SK-N-SH (cell line): ENCODE measurements around the gene ADAMTS9. TPM values are rescaled to one million over a fixed set of nuclear protein-coding genes. Genes with fewer than 3 reads are reported as not detected.

Source experiments
- CTCF ChIA-PET: fragments of 300-600, 350-600 bp; formaldehyde crosslinking; extraction: SDS; loops from one replicate; lab custom pipeline; 2021; lab: Yijun Ruan, JAX
- POLR2A ChIA-PET: fragments of 350-600 bp; sonication (Branson Sonifier 250); formaldehyde crosslinking; extraction: SDS; loops from one replicate; lab custom pipeline; 2020; ENCODE audit warnings: antibody characterized with exemption, inconsistent platforms; lab: Yijun Ruan, JAX
- DNase-seq: peaks from one replicate; pipeline ENCODE4 v3.0.0; 2012
- H2AFZ ChIP-seq: fragments of 200-600 bp; sonication (generic); 2 replicates; pipeline ENCODE4 v1.8.1; 2016; ENCODE audit warnings: antibody characterized with exemption, mild to moderate bottlenecking, low read depth
- H3F3A ChIP-seq: fragments of 200-600 bp; sonication (generic); replicated peaks from 2 replicates; pipeline ENCODE3; 2016; ENCODE audit warnings: antibody characterized with exemption, mild to moderate bottlenecking; ENCODE audit not compliant: insufficient read depth
- H3K27ac ChIP-seq, 2 experiments: fragments of 200-500 bp in 1 of 2; fragments of 200-600 bp in 1 of 2; sonication (Bioruptor generic) in 1 of 2; sonication (generic), shearing (Covaris generic) in 1 of 2; 2 replicates each; pipeline versions ENCODE4 v1.5.1 to v1.6.1; 2014 to 2016; ENCODE audit warnings: low read depth in 2 of 2, inconsistent platforms in 1 of 2, low read length in 1 of 2, mild to moderate bottlenecking in 1 of 2, mixed read lengths in 1 of 2
- H3K27me3 ChIP-seq: fragments of 200-600 bp; sonication (generic), shearing (Covaris generic); 2 replicates; pipeline ENCODE4 v1.6.1; 2016; ENCODE audit warnings: mixed run types; ENCODE audit not compliant: insufficient read depth
- H3K36me3 ChIP-seq, 2 experiments: fragments of 200-500 bp in 1 of 2; fragments of 200-600 bp in 1 of 2; sonication (Bioruptor generic) in 1 of 2; sonication (generic) in 1 of 2; replicated peaks in 1 of 2; 2 replicates each; pipeline versions ENCODE3 to v1.5.1; 2014 to 2016; ENCODE audit warnings: low read length in 1 of 2, mild to moderate bottlenecking in 1 of 2; ENCODE audit not compliant: insufficient read depth in 2 of 2, control insufficient read depth in 1 of 2
- H3K4me1 ChIP-seq, 2 experiments: fragments of 200-500 bp in 1 of 2; fragments of 200-600 bp in 1 of 2; sonication (Bioruptor generic) in 1 of 2; sonication (generic), shearing (Covaris generic) in 1 of 2; 2 replicates each; pipeline versions ENCODE4 v1.5.1 to v1.6.1; 2014 to 2016; ENCODE audit warnings: low read depth in 1 of 2, low read length in 1 of 2, mixed run types in 1 of 2; ENCODE audit not compliant: insufficient read depth in 2 of 2, control insufficient read depth in 1 of 2
- H3K4me2 ChIP-seq: fragments of 200-600 bp; sonication (generic), shearing (Covaris generic); 2 replicates; pipeline ENCODE4 v1.6.1; 2017; ENCODE audit warnings: mixed run types
- H3K4me3 ChIP-seq, 2 experiments: fragments of 200-500 bp in 1 of 2; fragments of 200-600 bp in 1 of 2; sonication (Bioruptor generic) in 1 of 2; sonication (generic), shearing (Covaris generic) in 1 of 2; 2 replicates each; pipeline versions ENCODE4 v1.5.1 to v1.8.1; 2014 to 2016; ENCODE audit warnings: low read depth in 2 of 2, inconsistent platforms in 1 of 2, low read length in 1 of 2, mild to moderate bottlenecking in 1 of 2, mixed read lengths in 1 of 2, moderate library complexity in 1 of 2
- H3K79me2 ChIP-seq: fragments of 200-600 bp; sonication (generic); 2 replicates; pipeline ENCODE4 v1.8.1; 2017; ENCODE audit warnings: mild to moderate bottlenecking; ENCODE audit not compliant: insufficient read depth
- H3K9ac ChIP-seq: fragments of 200-600 bp; sonication (generic); 2 replicates; pipeline ENCODE4 v1.6.1; 2017; ENCODE audit warnings: mixed run types
- H3K9me2 ChIP-seq: fragments of 200-600 bp; sonication (generic); 2 replicates; pipeline ENCODE4 v1.6.1; 2017; ENCODE audit warnings: mixed run types
- H3K9me3 ChIP-seq: fragments of 200-600 bp; sonication (generic); 2 replicates; pipeline ENCODE4 v1.6.1; 2017; ENCODE audit warnings: mixed run types, mild to moderate bottlenecking, moderate library complexity
- H4K20me1 ChIP-seq: fragments of 200-600 bp; sonication (generic); 2 replicates; pipeline ENCODE4 v1.6.1; 2017; ENCODE audit warnings: mild to moderate bottlenecking, mixed run types; ENCODE audit not compliant: insufficient read depth
- CHD2 ChIP-seq: fragments of 150-350 bp; IDR thresholded peaks from 2 replicates; pipeline ENCODE4 v1.6.1; 2018; ENCODE audit warnings: low read length; ENCODE audit not compliant: partially characterized antibody
- ELF1 ChIP-seq: IDR thresholded peaks from 2 replicates; pipeline ENCODE4 v1.4.0; 2012
- FOXM1 ChIP-seq: IDR thresholded peaks from 2 replicates; pipeline ENCODE4 v1.4.0; 2012; ENCODE audit warnings: low read depth, mild to moderate bottlenecking
- GABPA ChIP-seq: IDR thresholded peaks from 2 replicates; pipeline ENCODE4 v1.4.0; 2012; ENCODE audit warnings: low read depth, mild to moderate bottlenecking
- GATA2 ChIP-seq: sonication (generic); formaldehyde crosslinking; IDR thresholded peaks from 2 replicates; pipeline ENCODE4 v1.5.0; 2020; ENCODE audit warnings: mild to moderate bottlenecking, missing genetic modification reagents
- MEF2A ChIP-seq: IDR thresholded peaks from 2 replicates; pipeline ENCODE4 v1.4.0; 2012; ENCODE audit warnings: low read depth, borderline replicate concordance
- NFIC ChIP-seq: IDR thresholded peaks from 2 replicates; pipeline ENCODE4 v1.4.0; 2012; ENCODE audit warnings: borderline replicate concordance
- NRF1 ChIP-seq: IDR thresholded peaks from 2 replicates; pipeline ENCODE4 v1.6.1; 2012; ENCODE audit warnings: low read depth, mild to moderate bottlenecking, low read length
- POLR2AphosphoS5 ChIP-seq: IDR thresholded peaks from 2 replicates; pipeline ENCODE4 v1.6.1; 2012; ENCODE audit warnings: low read depth, low read length
- RAD21 ChIP-seq: IDR thresholded peaks from 2 replicates; pipeline ENCODE4 v1.6.1; 2012; ENCODE audit warnings: mild to moderate bottlenecking, low read length
- RCOR1 ChIP-seq: fragments of 150-350 bp; IDR thresholded peaks from 2 replicates; pipeline ENCODE4 v1.6.1; 2017; ENCODE audit warnings: antibody characterized with exemption, low read length
- RFX5 ChIP-seq: IDR thresholded peaks from 2 replicates; pipeline ENCODE4 v1.6.1; 2012; ENCODE audit warnings: mild to moderate bottlenecking, improper control_type of control experiment, low read length
- TCF12 ChIP-seq: IDR thresholded peaks from 2 replicates; pipeline ENCODE4 v1.4.0; 2012
- YY1 ChIP-seq: IDR thresholded peaks from 2 replicates; pipeline ENCODE4 v1.4.0; 2012; ENCODE audit warnings: low read depth, mild to moderate bottlenecking
- WGBS: methylation state at CpG from one replicate; pipeline ENCODE4 v1.1.6; 2017; ENCODE audit warnings: low lambda C conversion rate; 5-methylcytosine and 5-hydroxymethylcytosine counted together
- polyA plus RNA-seq, 3 experiments: library from polyadenylated mRNA; depleted of rRNA; stranded (reverse); fragments of >200 nt; gene quantifications; 2 replicates each; pipeline ENCODE4 v1.2.3, GENCODE V29; 2012
- TF ChIP-seq, protein P1 (sequence below): IDR thresholded peaks from 2 replicates; pipeline ENCODE4 v1.4.0; 2012; ENCODE audit warnings: low read depth, borderline replicate concordance
- TF ChIP-seq, protein P2 (sequence below): IDR thresholded peaks from 2 replicates; pipeline ENCODE4 v1.4.0; 2012; ENCODE audit warnings: low read depth, borderline replicate concordance
- TF ChIP-seq, protein P3 (sequence below): IDR thresholded peaks from 2 replicates; pipeline ENCODE4 v1.6.1; 2012; ENCODE audit warnings: mild to moderate bottlenecking, low read depth, low read length, moderate library complexity
- TF ChIP-seq, protein P4 (sequence below): fragments of 200-600 bp; sonication (generic); IDR thresholded peaks from 2 replicates; pipeline ENCODE4 v1.6.1; 2017; ENCODE audit warnings: antibody characterized with exemption, mild to moderate bottlenecking, moderate library complexity

ADAMTS9 gene
- polyA plus RNA-seq, 1 of the 3 experiments (the other 2 are of a cell fraction), result 4.1 TPM

DNA sequence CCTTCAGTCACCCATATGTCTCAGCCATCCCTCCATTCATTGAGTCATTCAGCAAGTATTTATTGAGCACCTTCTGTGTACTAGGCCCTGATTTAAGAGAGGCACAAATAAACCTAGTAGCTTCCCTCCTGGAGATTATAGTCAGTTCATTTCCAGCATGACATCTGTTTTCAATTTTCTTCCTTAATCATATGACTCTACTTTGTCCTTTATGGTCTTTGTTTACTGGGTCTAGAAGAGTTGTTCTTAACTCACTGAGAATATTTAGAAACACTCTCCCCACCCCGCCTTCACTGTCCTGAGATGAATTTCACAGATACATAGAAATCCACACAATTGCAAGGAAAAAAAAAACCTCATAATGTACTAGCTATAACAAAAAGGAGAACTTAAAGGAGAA is 44.8 kb upstream of the ADAMTS9 start:
- H3K27ac ChIP-seq, result peak overlapping the region in 1 of 2 experiments; percentile 1; a peak in 1 of 4 replicates
- H3F3A ChIP-seq, result no peaks in the 10 kb centered on the region
- no peak overlapping the region for H3K4me2 ChIP-seq
- no peaks in the 10 kb centered on the region for H3K27me3 ChIP-seq
- no peaks in the 10 kb centered on the region for H4K20me1 ChIP-seq
- no peaks in the 10 kb centered on the region; a peak in 2 of 4 replicates for H3K4me1 ChIP-seq
- H3K9ac ChIP-seq, result no peak overlapping the region
- H2AFZ ChIP-seq, result no peak overlapping the region
- no peaks in the 10 kb centered on the region for H3K9me3 ChIP-seq
- no peaks in the 10 kb centered on the region for H3K9me2 ChIP-seq
- CTCF ChIA-PET, result interaction anchor here (0.6 to 1.9 kb wide), 2 partner anchors 14 to 18 kb away, joined by 3 to 6 read pairs; no protein-coding TSS in a partner anchor
- TF ChIP-seq TCF12 (peak; percentile 67), ELF1 (no peak)
- TF ChIP-seq, all 33 proteins: peak for 1
- Histone ChIP-seq H3K4me3 (no peak overlapping the region), H3K79me2 (no peaks in the 10 kb centered on the region), H3K36me3 (no peaks in the 10 kb centered on the region)
- DNase-seq, result no peak
- WGBS, result 73% methylated on average over 1 of the region's 1 CpG
- POLR2A ChIA-PET, result no interaction called here

DNA sequence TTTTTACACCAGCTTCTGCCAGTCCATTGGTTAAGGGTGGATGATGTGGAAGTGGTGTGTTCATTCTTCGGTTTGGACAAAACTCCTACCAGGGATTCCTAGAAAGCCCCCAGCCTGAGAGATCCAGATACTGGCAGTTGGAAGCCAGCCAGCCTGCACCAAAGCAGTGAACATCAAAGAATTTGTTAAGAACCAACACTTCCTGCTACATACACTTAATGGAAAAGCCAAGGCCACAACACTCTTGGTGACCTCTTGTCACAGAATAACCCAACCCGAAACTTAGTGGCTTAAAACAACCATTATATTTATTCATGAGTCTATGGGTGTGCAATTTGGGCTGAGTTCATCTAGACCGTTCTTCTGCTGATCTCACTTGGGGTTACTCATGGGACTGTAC is 42.9 kb upstream of the ADAMTS9 start:
- no peaks in the 10 kb centered on the region for H4K20me1 ChIP-seq
- no peak overlapping the region for H2AFZ ChIP-seq
- H3K27ac ChIP-seq, result no peak overlapping the region; a peak in 1 of 4 replicates
- no peak overlapping the region for H3K9ac ChIP-seq
- H3K4me1 ChIP-seq, result no peaks in the 10 kb centered on the region; a peak in 2 of 4 replicates
- H3K36me3 ChIP-seq, result no peaks in the 10 kb centered on the region
- ChIA-PET CTCF (interaction anchor here (1.0 kb wide), 1 partner anchor 9 kb away, joined by 3 read pairs; no protein-coding TSS in a partner anchor), POLR2A (no interaction called here)
- H3K4me2 ChIP-seq, result no peak overlapping the region
- 96% methylated on average over 3 of the region's 3 CpGs for WGBS
- no peaks in the 10 kb centered on the region for H3K27me3 ChIP-seq
- no peaks in the 10 kb centered on the region for H3K9me2 ChIP-seq
- DNase-seq, result no peak
- TF ChIP-seq NFIC (no peak), YY1 (no peak), POLR2AphosphoS5 (no peak), GATA2 (no peak), CHD2 (no peak), GABPA (no peak), RAD21 (no peak), NRF1 (no peak), RCOR1 (no peak), FOXM1 (no peak), MEF2A (no peak), RFX5 (no peak)
- TF ChIP-seq, protein P1, sequence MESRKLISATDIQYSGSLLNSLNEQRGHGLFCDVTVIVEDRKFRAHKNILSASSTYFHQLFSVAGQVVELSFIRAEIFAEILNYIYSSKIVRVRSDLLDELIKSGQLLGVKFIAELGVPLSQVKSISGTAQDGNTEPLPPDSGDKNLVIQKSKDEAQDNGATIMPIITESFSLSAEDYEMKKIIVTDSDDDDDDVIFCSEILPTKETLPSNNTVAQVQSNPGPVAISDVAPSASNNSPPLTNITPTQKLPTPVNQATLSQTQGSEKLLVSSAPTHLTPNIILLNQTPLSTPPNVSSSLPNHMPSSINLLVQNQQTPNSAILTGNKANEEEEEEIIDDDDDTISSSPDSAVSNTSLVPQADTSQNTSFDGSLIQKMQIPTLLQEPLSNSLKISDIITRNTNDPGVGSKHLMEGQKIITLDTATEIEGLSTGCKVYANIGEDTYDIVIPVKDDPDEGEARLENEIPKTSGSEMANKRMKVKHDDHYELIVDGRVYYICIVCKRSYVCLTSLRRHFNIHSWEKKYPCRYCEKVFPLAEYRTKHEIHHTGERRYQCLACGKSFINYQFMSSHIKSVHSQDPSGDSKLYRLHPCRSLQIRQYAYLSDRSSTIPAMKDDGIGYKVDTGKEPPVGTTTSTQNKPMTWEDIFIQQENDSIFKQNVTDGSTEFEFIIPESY, result no peak
- TF ChIP-seq, protein P2, sequence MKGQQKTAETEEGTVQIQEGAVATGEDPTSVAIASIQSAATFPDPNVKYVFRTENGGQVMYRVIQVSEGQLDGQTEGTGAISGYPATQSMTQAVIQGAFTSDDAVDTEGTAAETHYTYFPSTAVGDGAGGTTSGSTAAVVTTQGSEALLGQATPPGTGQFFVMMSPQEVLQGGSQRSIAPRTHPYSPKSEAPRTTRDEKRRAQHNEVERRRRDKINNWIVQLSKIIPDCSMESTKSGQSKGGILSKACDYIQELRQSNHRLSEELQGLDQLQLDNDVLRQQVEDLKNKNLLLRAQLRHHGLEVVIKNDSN, result no peak
- TF ChIP-seq, protein P3, sequence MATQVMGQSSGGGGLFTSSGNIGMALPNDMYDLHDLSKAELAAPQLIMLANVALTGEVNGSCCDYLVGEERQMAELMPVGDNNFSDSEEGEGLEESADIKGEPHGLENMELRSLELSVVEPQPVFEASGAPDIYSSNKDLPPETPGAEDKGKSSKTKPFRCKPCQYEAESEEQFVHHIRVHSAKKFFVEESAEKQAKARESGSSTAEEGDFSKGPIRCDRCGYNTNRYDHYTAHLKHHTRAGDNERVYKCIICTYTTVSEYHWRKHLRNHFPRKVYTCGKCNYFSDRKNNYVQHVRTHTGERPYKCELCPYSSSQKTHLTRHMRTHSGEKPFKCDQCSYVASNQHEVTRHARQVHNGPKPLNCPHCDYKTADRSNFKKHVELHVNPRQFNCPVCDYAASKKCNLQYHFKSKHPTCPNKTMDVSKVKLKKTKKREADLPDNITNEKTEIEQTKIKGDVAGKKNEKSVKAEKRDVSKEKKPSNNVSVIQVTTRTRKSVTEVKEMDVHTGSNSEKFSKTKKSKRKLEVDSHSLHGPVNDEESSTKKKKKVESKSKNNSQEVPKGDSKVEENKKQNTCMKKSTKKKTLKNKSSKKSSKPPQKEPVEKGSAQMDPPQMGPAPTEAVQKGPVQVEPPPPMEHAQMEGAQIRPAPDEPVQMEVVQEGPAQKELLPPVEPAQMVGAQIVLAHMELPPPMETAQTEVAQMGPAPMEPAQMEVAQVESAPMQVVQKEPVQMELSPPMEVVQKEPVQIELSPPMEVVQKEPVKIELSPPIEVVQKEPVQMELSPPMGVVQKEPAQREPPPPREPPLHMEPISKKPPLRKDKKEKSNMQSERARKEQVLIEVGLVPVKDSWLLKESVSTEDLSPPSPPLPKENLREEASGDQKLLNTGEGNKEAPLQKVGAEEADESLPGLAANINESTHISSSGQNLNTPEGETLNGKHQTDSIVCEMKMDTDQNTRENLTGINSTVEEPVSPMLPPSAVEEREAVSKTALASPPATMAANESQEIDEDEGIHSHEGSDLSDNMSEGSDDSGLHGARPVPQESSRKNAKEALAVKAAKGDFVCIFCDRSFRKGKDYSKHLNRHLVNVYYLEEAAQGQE, result no peak
- TF ChIP-seq, protein P4, sequence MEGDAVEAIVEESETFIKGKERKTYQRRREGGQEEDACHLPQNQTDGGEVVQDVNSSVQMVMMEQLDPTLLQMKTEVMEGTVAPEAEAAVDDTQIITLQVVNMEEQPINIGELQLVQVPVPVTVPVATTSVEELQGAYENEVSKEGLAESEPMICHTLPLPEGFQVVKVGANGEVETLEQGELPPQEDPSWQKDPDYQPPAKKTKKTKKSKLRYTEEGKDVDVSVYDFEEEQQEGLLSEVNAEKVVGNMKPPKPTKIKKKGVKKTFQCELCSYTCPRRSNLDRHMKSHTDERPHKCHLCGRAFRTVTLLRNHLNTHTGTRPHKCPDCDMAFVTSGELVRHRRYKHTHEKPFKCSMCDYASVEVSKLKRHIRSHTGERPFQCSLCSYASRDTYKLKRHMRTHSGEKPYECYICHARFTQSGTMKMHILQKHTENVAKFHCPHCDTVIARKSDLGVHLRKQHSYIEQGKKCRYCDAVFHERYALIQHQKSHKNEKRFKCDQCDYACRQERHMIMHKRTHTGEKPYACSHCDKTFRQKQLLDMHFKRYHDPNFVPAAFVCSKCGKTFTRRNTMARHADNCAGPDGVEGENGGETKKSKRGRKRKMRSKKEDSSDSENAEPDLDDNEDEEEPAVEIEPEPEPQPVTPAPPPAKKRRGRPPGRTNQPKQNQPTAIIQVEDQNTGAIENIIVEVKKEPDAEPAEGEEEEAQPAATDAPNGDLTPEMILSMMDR, result no peak
- H3F3A ChIP-seq, result no peaks in the 10 kb centered on the region
- H3K9me3 ChIP-seq, result no peaks in the 10 kb centered on the region
- H3K79me2 ChIP-seq, result no peaks in the 10 kb centered on the region
- H3K4me3 ChIP-seq, result no peak overlapping the region
